ENCODE measurements around the gene FCF1.

DNA sequence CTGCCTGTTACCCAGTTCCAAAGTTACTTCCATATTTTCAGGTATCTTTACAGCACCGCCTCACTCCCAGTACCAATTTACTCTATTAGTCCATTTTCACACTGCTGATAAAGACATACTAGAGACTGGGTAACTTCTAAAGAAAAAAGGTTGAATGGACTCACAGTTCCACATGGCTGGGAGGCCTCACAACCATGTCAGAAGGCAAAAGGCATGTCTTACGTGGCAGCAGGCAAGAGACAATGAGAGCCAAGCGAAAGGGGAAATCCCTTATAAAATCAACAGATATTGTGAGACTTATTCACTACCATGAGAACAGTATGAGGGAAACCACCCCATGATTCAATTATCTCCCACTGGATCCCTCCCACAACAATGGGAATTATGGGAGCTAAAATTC lies 9.9 kb upstream of the FCF1 start:
- TF ChIP-seq EZH2 (IDR thresholded peaks at IDR 0.05; ENCODE audit: insufficient read depth, poor library complexity, severe bottlenecking) (no peak), EZH2phosphoT487 (IDR thresholded peaks at IDR 0.05; ENCODE audit: insufficient read depth, low read depth) (no peak)
